Colonic mucosa (tissue), 4 donors: ENCODE data around the gene RNF19B. TPM values are rescaled to one million over a fixed set of nuclear protein-coding genes. Genes with fewer than 3 reads are reported as not detected.
A peak's percentile ranks its signal among the peaks of the same experiment; 100 is the strongest.

Experiments
- DNase-seq: peaks from one replicate; pipeline ENCODE4 v3.0.0-alpha.2; 2020
- H3K27ac ChIP-seq: fragments of 200-600 bp; one replicate; pipeline ENCODE4 v1.8.0; 2021
- H3K27me3 ChIP-seq: fragments of 200-600 bp; one replicate; pipeline ENCODE4 v1.8.0; 2021
- H3K36me3 ChIP-seq: fragments of 200-600 bp; one replicate; pipeline ENCODE4 v1.8.0; 2021
- H3K4me1 ChIP-seq: fragments of 200-600 bp; one replicate; pipeline ENCODE4 v1.8.0; 2021; ENCODE audit warnings: mild to moderate bottlenecking
- H3K4me3 ChIP-seq: fragments of 200-600 bp; one replicate; pipeline ENCODE4 v1.8.0; 2021
- H3K9ac ChIP-seq, 2 donors: one replicate each; pipeline ENCODE4 v1.7.0; 2013; ENCODE audit warnings: control low read depth in 2 of 2, low read depth in 2 of 2, low read length in 2 of 2
- H3K9me3 ChIP-seq: fragments of 200-600 bp; one replicate; pipeline ENCODE4 v1.8.0; 2021
- intact Hi-C: fragments of 100-400 bp; cut with DNase I; formaldehyde crosslinking; loops from one replicate; pipeline ENCODE4 v1.14.1; 2022
- total RNA-seq, 2 donors: library from RNA; stranded (reverse); fragmentation: NEBNext Ultra II Directional in 1 of 2; extraction: Animal tissue kit (Norgen Biotek cat#: 25700) in 1 of 2; gene quantifications; one replicate each; pipeline ENCODE4 v1.2.1, GENCODE V29; 2021
- TF ChIP-seq, protein P1 (sequence below): fragments of 200-600 bp; IDR thresholded peaks from one replicate; pipeline ENCODE4 v1.8.0; 2022; ENCODE audit warnings: antibody characterized with exemption, mild to moderate bottlenecking
- donor health status: healthy.
- donor health status: DM: no; HTN: no; CAD: no.
- donor health status: DM: no; HTN: no; CAD: no.

The RNF19B gene
- total RNA-seq, 2 donors from 2014 or later, result 44.4 to 106 TPM

DNA sequence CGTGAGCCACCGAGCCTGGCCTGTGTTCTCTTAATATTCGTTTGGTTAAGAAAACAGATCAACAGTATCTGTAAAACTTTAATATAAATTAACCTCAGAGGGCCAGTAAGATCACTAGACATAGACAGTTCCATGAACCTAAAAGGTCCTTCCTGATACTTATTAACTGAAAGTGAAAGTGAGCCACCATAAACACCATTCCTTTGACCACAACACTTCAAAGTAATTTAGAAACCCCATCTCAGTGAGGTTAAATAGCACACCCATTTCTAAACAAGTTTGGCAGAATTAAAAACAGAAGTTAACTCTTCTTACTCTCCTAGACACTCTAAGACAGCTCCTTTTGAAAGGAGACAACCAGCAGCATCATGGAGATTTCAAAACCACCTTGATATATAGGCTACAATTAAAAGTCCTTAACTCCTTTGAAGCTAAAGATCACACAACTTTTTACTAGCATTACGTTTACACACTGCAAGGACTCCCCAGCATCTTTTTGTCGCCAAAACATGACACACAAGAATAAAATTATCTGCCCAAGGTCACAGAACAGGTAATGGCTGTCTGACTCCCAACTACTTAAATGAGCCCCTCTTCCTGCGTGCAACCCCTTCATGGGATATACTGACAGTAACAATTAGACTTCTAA, 2.2 kb downstream of the RNF19B start:
- peak overlapping the region; percentile 67 for H3K4me3 ChIP-seq
- H3K4me1 ChIP-seq, result peaks cover 7% of the 10 kb centered on the region
- H3K36me3 ChIP-seq, result no peaks in the 10 kb centered on the region
- peak overlapping the region; percentile 84 for H3K27ac ChIP-seq
- no peaks in the 10 kb centered on the region for H3K27me3 ChIP-seq
- no peaks in the 10 kb centered on the region for H3K9me3 ChIP-seq
- DNase-seq, result no peak
- TF ChIP-seq, protein P1, sequence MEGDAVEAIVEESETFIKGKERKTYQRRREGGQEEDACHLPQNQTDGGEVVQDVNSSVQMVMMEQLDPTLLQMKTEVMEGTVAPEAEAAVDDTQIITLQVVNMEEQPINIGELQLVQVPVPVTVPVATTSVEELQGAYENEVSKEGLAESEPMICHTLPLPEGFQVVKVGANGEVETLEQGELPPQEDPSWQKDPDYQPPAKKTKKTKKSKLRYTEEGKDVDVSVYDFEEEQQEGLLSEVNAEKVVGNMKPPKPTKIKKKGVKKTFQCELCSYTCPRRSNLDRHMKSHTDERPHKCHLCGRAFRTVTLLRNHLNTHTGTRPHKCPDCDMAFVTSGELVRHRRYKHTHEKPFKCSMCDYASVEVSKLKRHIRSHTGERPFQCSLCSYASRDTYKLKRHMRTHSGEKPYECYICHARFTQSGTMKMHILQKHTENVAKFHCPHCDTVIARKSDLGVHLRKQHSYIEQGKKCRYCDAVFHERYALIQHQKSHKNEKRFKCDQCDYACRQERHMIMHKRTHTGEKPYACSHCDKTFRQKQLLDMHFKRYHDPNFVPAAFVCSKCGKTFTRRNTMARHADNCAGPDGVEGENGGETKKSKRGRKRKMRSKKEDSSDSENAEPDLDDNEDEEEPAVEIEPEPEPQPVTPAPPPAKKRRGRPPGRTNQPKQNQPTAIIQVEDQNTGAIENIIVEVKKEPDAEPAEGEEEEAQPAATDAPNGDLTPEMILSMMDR, result no peak
- peak overlapping the region; percentile 54 to 73 for H3K9ac ChIP-seq
- intact Hi-C loops, result no loop called here

DNA sequence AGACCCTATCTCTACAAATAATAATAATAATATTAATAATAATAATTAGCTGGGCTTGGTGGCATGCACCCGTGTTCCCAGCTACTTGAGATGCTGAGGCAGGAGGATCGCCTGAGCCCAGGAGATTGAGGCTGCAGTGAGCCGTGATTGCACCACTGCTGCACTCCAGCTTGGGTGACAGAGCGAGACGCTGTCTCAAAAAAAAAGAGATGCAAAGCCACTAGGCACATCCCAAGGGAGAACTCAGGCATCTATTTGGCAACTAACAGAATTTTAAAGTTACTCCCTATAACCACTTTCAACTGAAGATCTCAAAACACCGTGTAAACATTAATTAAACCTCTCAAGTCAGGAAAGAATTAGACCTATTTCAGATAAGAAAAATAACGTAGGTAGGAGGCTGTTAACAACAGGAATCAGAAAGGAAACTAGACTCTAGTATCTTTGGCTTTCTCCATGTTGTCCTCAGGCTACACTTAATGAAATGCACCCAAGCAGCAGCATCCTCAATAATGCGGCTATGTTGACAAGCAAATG, 3.7 kb downstream of the RNF19B start:
- intact Hi-C loops, result no loop called here
- H3K9ac ChIP-seq, result no peak overlapping the region
- peaks cover 7% of the 10 kb centered on the region for H3K4me1 ChIP-seq
- no peaks in the 10 kb centered on the region for H3K36me3 ChIP-seq
- no peak overlapping the region for H3K4me3 ChIP-seq
- H3K27me3 ChIP-seq, result no peaks in the 10 kb centered on the region
- no peak for DNase-seq
- TF ChIP-seq, protein P1, result no peak
- H3K9me3 ChIP-seq, result no peaks in the 10 kb centered on the region
- no peak overlapping the region for H3K27ac ChIP-seq

DNA sequence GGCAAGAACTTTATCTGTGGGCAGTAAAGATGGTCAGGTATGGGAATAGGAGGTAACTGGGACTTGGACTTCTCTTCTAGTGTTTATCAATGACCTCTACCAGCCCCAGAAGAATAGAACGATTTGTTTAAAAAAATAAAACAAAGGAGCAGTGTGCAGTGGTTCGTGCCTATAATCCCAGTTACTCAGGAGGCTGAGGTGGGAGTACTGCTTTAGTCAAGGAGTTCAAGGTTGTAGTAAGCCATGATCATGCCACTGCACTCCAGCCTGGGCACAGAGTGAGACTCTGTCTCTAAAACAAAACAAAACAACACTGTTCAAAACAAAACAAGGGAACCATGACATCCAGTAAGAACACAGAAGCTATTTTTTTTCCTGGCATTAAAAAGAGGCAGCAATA, 4.3 kb downstream of the RNF19B start:
- H3K9me3 ChIP-seq, result no peaks in the 10 kb centered on the region
- no peak overlapping the region for H3K9ac ChIP-seq
- DNase-seq, result no peak
- H3K36me3 ChIP-seq, result no peaks in the 10 kb centered on the region
- TF ChIP-seq, protein P1, result no peak
- H3K4me3 ChIP-seq, result no peak overlapping the region
- no peak overlapping the region for H3K27ac ChIP-seq
- intact Hi-C loops, result no loop called here
- no peaks in the 10 kb centered on the region for H3K27me3 ChIP-seq
- H3K4me1 ChIP-seq, result peaks cover 7% of the 10 kb centered on the region

DNA sequence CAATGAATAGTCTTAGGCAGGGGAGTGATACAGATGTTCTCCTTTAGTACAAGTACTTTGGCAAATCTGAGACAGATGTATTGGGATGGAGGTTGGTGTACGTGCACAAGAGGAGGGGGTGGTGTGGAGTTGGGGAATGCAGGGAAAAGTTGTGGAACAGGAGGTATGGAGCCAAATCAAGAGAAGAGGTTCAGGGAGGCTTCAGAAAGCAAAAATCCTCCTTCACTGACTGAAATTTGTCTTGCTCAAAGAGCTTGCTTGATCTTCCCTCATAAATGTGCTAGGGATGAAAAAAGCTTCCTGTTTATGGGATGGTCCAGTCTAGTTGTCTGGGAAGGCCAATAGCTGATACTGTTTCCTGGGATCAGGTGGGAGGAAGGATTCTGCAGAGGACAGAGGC, 5.8 kb downstream of the RNF19B start:
- Histone ChIP-seq H3K36me3 (no peaks in the 10 kb centered on the region), H3K27me3 (no peaks in the 10 kb centered on the region), H3K4me3 (no peak overlapping the region), H3K27ac (no peak overlapping the region), H3K4me1 (peaks cover 7% of the 10 kb centered on the region), H3K9me3 (no peaks in the 10 kb centered on the region), H3K9ac (no peak overlapping the region)
- TF ChIP-seq, protein P1, result no peak
- intact Hi-C loops, result no loop called here
- DNase-seq, result no peak

DNA sequence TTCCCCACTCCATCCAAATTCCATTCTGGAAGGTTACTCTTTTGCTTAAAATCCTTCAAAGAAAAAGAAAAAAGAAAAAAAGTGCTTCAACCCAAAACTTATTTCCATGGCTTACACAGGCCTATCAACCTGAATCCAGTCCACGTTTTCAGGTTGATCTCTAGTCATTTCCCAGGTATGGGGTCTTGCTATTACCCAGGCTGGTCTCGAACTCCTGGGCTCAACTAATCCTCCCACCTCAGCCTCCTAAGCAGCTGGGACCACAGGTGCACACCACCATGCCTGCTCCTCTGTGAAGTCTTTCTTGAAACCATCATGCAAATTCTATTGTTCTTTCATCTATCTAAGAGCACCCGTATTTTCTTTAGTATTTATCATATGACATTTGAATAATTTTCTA, 7.6 kb downstream of the RNF19B start:
- Histone ChIP-seq H3K27ac (no peak overlapping the region), H3K4me3 (no peak overlapping the region), H3K36me3 (no peaks in the 10 kb centered on the region), H3K4me1 (peaks cover 10% of the 10 kb centered on the region), H3K27me3 (no peaks in the 10 kb centered on the region), H3K9me3 (no peaks in the 10 kb centered on the region), H3K9ac (no peak overlapping the region)
- intact Hi-C loops, result no loop called here
- DNase-seq, result no peak
- TF ChIP-seq, protein P1, result no peak
